Measurements from ENCODE around the gene SERAC1. TPM values are rescaled to one million over a fixed set of nuclear protein-coding genes. Genes with fewer than 3 reads are reported as not detected.

SERAC1 gene
- polyA plus RNA-seq, 1 donor (not counting 4 experiments of a cell fraction or from before 2014, with no cell fraction given), result 10.1 TPM

GRCh38 chr6:158086504-158087223, 81.4 kb downstream of the SERAC1 start:
- H3K9ac ChIP-seq (ENCODE audit: control insufficient read depth, extremely low read depth, insufficient read depth, low read length), result no peak overlapping the region
- no peak overlapping the region for H3K27ac ChIP-seq (ENCODE audit: control insufficient read depth, insufficient read depth, low read length)
- H3K36me3 ChIP-seq (ENCODE audit: control insufficient read depth in 2 of 2, extremely low read depth in 1 of 2, insufficient read depth in 2 of 2, low read length in 2 of 2), result peaks cover 4 to 32% of the 10 kb centered on the region in 2 experiments
- H2AFZ ChIP-seq (ENCODE audit: control insufficient read depth, low read length), result no peak overlapping the region
- H3K9me1 ChIP-seq (ENCODE audit: control insufficient read depth, extremely low read depth, insufficient read depth, low read length), result no peaks in the 10 kb centered on the region
- no peaks in the 10 kb centered on the region for H3K4me1 ChIP-seq (ENCODE audit: control insufficient read depth, extremely low read depth, insufficient read depth, low read length)
- H3K9me3 ChIP-seq (ENCODE audit: control insufficient read depth, low read depth, low read length), result no peaks in the 10 kb centered on the region
- H3K79me2 ChIP-seq (ENCODE audit: control insufficient read depth, insufficient read depth, low read length), result no peaks in the 10 kb centered on the region
- dilution Hi-C loops (cut with MboI; ENCODE audit: extremely low pct_ligation_motif_present, low sequenced_read_pairs), result no loop called here
- no peaks in the 10 kb centered on the region for H4K20me1 ChIP-seq (ENCODE audit: control insufficient read depth, extremely low read depth, insufficient read depth, low read length)
- H3K4me3 ChIP-seq (ENCODE audit: control insufficient read depth in 2 of 3, extremely low read depth in 1 of 3, insufficient read depth in 2 of 3, low read depth in 1 of 3, low read length in 3 of 3), result no peak overlapping the region
- DNase-seq (ENCODE audit: low read depth, low spot score) (no peak), FAIRE-seq (no peak)
- H3K4me2 ChIP-seq (ENCODE audit: control insufficient read depth, extremely low read depth, insufficient read depth, low read depth, low read length), result no peak overlapping the region
- no peaks in the 10 kb centered on the region for H3K27me3 ChIP-seq (ENCODE audit: control insufficient read depth, extremely low read depth, insufficient read depth, low read length)
- TF ChIP-seq, protein P1, sequence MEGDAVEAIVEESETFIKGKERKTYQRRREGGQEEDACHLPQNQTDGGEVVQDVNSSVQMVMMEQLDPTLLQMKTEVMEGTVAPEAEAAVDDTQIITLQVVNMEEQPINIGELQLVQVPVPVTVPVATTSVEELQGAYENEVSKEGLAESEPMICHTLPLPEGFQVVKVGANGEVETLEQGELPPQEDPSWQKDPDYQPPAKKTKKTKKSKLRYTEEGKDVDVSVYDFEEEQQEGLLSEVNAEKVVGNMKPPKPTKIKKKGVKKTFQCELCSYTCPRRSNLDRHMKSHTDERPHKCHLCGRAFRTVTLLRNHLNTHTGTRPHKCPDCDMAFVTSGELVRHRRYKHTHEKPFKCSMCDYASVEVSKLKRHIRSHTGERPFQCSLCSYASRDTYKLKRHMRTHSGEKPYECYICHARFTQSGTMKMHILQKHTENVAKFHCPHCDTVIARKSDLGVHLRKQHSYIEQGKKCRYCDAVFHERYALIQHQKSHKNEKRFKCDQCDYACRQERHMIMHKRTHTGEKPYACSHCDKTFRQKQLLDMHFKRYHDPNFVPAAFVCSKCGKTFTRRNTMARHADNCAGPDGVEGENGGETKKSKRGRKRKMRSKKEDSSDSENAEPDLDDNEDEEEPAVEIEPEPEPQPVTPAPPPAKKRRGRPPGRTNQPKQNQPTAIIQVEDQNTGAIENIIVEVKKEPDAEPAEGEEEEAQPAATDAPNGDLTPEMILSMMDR (optimal IDR thresholded peaks at IDR 0.05 in 1 of 3, IDR thresholded peaks at IDR 0.05 in 1 of 3, conservative IDR thresholded peaks at IDR 0.05 in 1 of 3; ENCODE audit: extremely low read depth in 1 of 3, insufficient read depth in 2 of 3, low read length in 3 of 3), result no peak
- no peak for TF ChIP-seq EZH2 (IDR thresholded peaks at IDR 0.05; ENCODE audit: low read length)

- dilution Hi-C loops (cut with MboI; ENCODE audit: extremely low pct_ligation_motif_present, low sequenced_read_pairs), result no loop called here
- no peaks in the 10 kb centered on the region for H3K27me3 ChIP-seq (ENCODE audit: control insufficient read depth, extremely low read depth, insufficient read depth, low read length)
- H3K79me2 ChIP-seq (ENCODE audit: control insufficient read depth, insufficient read depth, low read length), result no peaks in the 10 kb centered on the region
- FAIRE-seq, result no peak
- H4K20me1 ChIP-seq (ENCODE audit: control insufficient read depth, extremely low read depth, insufficient read depth, low read length), result no peaks in the 10 kb centered on the region
- no peak overlapping the region for H3K4me3 ChIP-seq (ENCODE audit: control insufficient read depth in 2 of 3, extremely low read depth in 1 of 3, insufficient read depth in 2 of 3, low read depth in 1 of 3, low read length in 3 of 3)
- no peaks in the 10 kb centered on the region for H3K9me3 ChIP-seq (ENCODE audit: control insufficient read depth, low read depth, low read length)
- H3K36me3 ChIP-seq (ENCODE audit: control insufficient read depth in 2 of 2, extremely low read depth in 1 of 2, insufficient read depth in 2 of 2, low read length in 2 of 2), result peaks cover 4 to 32% of the 10 kb centered on the region in 2 experiments
- no peaks in the 10 kb centered on the region for H3K4me1 ChIP-seq (ENCODE audit: control insufficient read depth, extremely low read depth, insufficient read depth, low read length)
- TF ChIP-seq EZH2 (IDR thresholded peaks at IDR 0.05; ENCODE audit: low read length), result no peak
- TF ChIP-seq, protein P1 (optimal IDR thresholded peaks at IDR 0.05 in 1 of 3, IDR thresholded peaks at IDR 0.05 in 1 of 3, conservative IDR thresholded peaks at IDR 0.05 in 1 of 3; ENCODE audit: extremely low read depth in 1 of 3, insufficient read depth in 2 of 3, low read length in 3 of 3), result no peak
- no peak overlapping the region for H3K4me2 ChIP-seq (ENCODE audit: control insufficient read depth, extremely low read depth, insufficient read depth, low read depth, low read length)
- H3K9me1 ChIP-seq (ENCODE audit: control insufficient read depth, extremely low read depth, insufficient read depth, low read length), result no peaks in the 10 kb centered on the region
- no peak overlapping the region for H2AFZ ChIP-seq (ENCODE audit: control insufficient read depth, low read length)
- DNase-seq (ENCODE audit: low read depth, low spot score), result no peak
- H3K27ac ChIP-seq (ENCODE audit: control insufficient read depth, insufficient read depth, low read length), result no peak overlapping the region
- H3K9ac ChIP-seq (ENCODE audit: control insufficient read depth, extremely low read depth, insufficient read depth, low read length), result no peak overlapping the region
Observed at GRCh38 chr6:158086054-158086503, 82.0 kb downstream of the SERAC1 start.
